Osteoblast (primary cell): Measurements from ENCODE around the gene HKDC1. TPM values are rescaled to one million over a fixed set of nuclear protein-coding genes. Genes with fewer than 3 reads are reported as not detected.
"Not testable (repeated sequence)": the region's sequence is repeated elsewhere in the genome, so short reads cannot be mapped to it uniquely, and the experiment has no call there.

Source experiments
- DNase-seq: peaks from one replicate; pipeline ENCODE4 v3.0.0; 2011; ENCODE audit warnings: low spot score, mixed read lengths; ENCODE audit not compliant: insufficient read length; ENCODE audit errors: missing footprints
- H2AFZ ChIP-seq: 2 replicates; pipeline ENCODE4 v1.6.0; 2011; ENCODE audit warnings: mild to moderate bottlenecking, low read length
- H3K27ac ChIP-seq: 2 replicates; pipeline ENCODE4 v1.5.1; 2011; ENCODE audit warnings: mild to moderate bottlenecking, low read depth, low read length, moderate library complexity
- H3K27me3 ChIP-seq: 2 replicates; pipeline ENCODE4 v1.6.0; 2012; ENCODE audit warnings: mild to moderate bottlenecking, control low read depth, inconsistent platforms, low read length, moderate library complexity; ENCODE audit not compliant: insufficient read depth
- H3K36me3 ChIP-seq: 2 replicates; pipeline ENCODE4 v1.5.1; 2011; ENCODE audit warnings: mild to moderate bottlenecking, low read length, control low read depth, moderate library complexity; ENCODE audit not compliant: insufficient read depth
- H3K4me1 ChIP-seq: 2 replicates; pipeline ENCODE4 v1.5.1; 2011; ENCODE audit warnings: mild to moderate bottlenecking, low read length, control low read depth, moderate library complexity; ENCODE audit not compliant: insufficient read depth
- H3K4me2 ChIP-seq: 2 replicates; pipeline ENCODE4 v1.6.0; 2011; ENCODE audit warnings: mild to moderate bottlenecking, low read length; ENCODE audit not compliant: insufficient read depth
- H3K4me3 ChIP-seq: fragments of 200-600 bp; sonication (generic); 3 replicates; pipeline ENCODE4 v1.5.1; 2012; ENCODE audit warnings: mild to moderate bottlenecking, low read length, inconsistent platforms; ENCODE audit not compliant: insufficient read depth
- H3K79me2 ChIP-seq: 2 replicates; pipeline ENCODE4 v1.6.0; 2012; ENCODE audit warnings: mild to moderate bottlenecking, low read length, control low read depth, inconsistent platforms; ENCODE audit not compliant: insufficient read depth
- H3K9me3 ChIP-seq: 2 replicates; pipeline ENCODE4 v1.5.1; 2011; ENCODE audit warnings: low read depth, low read length, control low read depth
- H4K20me1 ChIP-seq: 2 replicates; pipeline ENCODE4 v1.6.0; 2012; ENCODE audit warnings: mild to moderate bottlenecking, low read length, control low read depth; ENCODE audit not compliant: insufficient read depth
- total RNA-seq: library from RNA; depleted of rRNA; stranded (reverse); fragments of >200 nt; gene quantifications from 2 replicates; pipeline ENCODE4 v1.2.3, GENCODE V29; 2012
- TF ChIP-seq, protein P1 (sequence below): IDR thresholded peaks from 2 replicates; pipeline ENCODE4 v1.5.1; 2011; ENCODE audit warnings: mild to moderate bottlenecking, low read depth, low read length, moderate library complexity; ENCODE audit errors: extremely low read depth

The HKDC1 gene
- total RNA-seq, 1 donor = 2.9 TPM

GRCh38 chr10:69247313-69247710, 27.2 kb downstream of the HKDC1 start:
- Histone ChIP-seq H3K27me3 (no peaks in the 10 kb centered on the region), H3K27ac (no peak overlapping the region), H3K79me2 (no peaks in the 10 kb centered on the region), H2AFZ (no peak overlapping the region), H3K4me3 (no peak overlapping the region), H3K9me3 (no peaks in the 10 kb centered on the region), H4K20me1 (no peaks in the 10 kb centered on the region), H3K4me1 (peaks cover 6% of the 10 kb centered on the region), H3K36me3 (no peaks in the 10 kb centered on the region), H3K4me2 (no peak overlapping the region)
- no peak for DNase-seq
- TF ChIP-seq, protein P1, sequence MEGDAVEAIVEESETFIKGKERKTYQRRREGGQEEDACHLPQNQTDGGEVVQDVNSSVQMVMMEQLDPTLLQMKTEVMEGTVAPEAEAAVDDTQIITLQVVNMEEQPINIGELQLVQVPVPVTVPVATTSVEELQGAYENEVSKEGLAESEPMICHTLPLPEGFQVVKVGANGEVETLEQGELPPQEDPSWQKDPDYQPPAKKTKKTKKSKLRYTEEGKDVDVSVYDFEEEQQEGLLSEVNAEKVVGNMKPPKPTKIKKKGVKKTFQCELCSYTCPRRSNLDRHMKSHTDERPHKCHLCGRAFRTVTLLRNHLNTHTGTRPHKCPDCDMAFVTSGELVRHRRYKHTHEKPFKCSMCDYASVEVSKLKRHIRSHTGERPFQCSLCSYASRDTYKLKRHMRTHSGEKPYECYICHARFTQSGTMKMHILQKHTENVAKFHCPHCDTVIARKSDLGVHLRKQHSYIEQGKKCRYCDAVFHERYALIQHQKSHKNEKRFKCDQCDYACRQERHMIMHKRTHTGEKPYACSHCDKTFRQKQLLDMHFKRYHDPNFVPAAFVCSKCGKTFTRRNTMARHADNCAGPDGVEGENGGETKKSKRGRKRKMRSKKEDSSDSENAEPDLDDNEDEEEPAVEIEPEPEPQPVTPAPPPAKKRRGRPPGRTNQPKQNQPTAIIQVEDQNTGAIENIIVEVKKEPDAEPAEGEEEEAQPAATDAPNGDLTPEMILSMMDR = no peak

GRCh38 chr10:69248117-69248730, 28.1 kb downstream of the HKDC1 start:
- H3K4me3 ChIP-seq = no peak overlapping the region
- TF ChIP-seq, protein P1 = no peak
- DNase-seq = no peak
- no peaks in the 10 kb centered on the region for H3K36me3 ChIP-seq
- H3K79me2 ChIP-seq = no peaks in the 10 kb centered on the region
- H3K27me3 ChIP-seq = no peaks in the 10 kb centered on the region
- no peak overlapping the region for H3K27ac ChIP-seq
- H3K4me1 ChIP-seq = no peaks in the 10 kb centered on the region
- H2AFZ ChIP-seq = no peak overlapping the region
- no peaks in the 10 kb centered on the region for H3K9me3 ChIP-seq
- no peak overlapping the region for H3K4me2 ChIP-seq
- H4K20me1 ChIP-seq = no peaks in the 10 kb centered on the region

- Histone ChIP-seq H3K36me3 (no peaks in the 10 kb centered on the region), H3K79me2 (no peaks in the 10 kb centered on the region), H3K27ac (no peak overlapping the region), H3K4me3 (no peak overlapping the region), H3K9me3 (no peaks in the 10 kb centered on the region), H3K27me3 (no peaks in the 10 kb centered on the region), H4K20me1 (no peaks in the 10 kb centered on the region), H3K4me1 (no peaks in the 10 kb centered on the region), H3K4me2 (no peak overlapping the region), H2AFZ (no peak overlapping the region)
- no peak for DNase-seq
- TF ChIP-seq, protein P1 = no peak
Observed at GRCh38 chr10:69250041-69250440, 29.9 kb downstream of the HKDC1 start.

DNA sequence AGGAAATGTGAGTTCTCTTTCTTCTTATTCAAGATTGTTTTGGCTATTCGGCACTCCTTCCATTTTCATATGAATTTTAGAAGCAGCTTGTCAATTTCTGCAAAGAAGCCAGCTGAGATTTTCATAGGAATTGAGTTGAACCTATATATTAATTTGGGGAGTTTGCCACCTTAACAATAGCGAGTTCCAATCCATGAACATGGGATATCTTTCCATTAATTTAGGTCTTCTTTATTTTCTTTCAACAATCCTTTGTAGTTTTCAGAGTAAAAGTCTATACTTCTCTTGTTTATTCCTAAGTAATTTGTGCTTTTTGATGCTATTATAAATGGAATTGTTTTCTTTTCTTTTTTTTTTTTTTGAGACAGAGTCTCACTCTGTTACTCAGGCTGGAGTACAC, 31.3 kb downstream of the HKDC1 start:
- not testable (repeated sequence) for H3K4me1 ChIP-seq, H4K20me1 ChIP-seq, DNase-seq, H2AFZ ChIP-seq, H3K36me3 ChIP-seq, H3K27ac ChIP-seq, H3K4me2 ChIP-seq, H3K9me3 ChIP-seq, H3K27me3 ChIP-seq, H3K79me2 ChIP-seq, H3K4me3 ChIP-seq
